ENCODE results near the gene FAS.

Gene FAS

GRCh38 chr10:88989824-88990383 is 694 bp upstream of the FAS start:
- TF ChIP-seq CTCF (conservative IDR thresholded peaks at IDR 0.05; ENCODE audit: low read depth, low read length), result no peak
- peak; percentile 92 for DNase-seq (ENCODE audit: low read depth)
- peak overlapping the region; percentile 81 for H3K4me3 ChIP-seq (ENCODE audit: low read depth, low read length)

- DNase-seq (ENCODE audit: low read depth), result peak; percentile 88
- TF ChIP-seq CTCF (conservative IDR thresholded peaks at IDR 0.05; ENCODE audit: low read depth, low read length), result peak; percentile 28
Observed at GRCh38 chr10:88991161-88991898, 732 bp downstream of the FAS start.

GRCh38 chr10:88991899-88992320 is 1.3 kb downstream of the FAS start:
- H3K4me3 ChIP-seq (ENCODE audit: low read depth, low read length), result peak overlapping the region; percentile 81
- no peak for DNase-seq (ENCODE audit: low read depth)
- no peak for TF ChIP-seq CTCF (conservative IDR thresholded peaks at IDR 0.05; ENCODE audit: low read depth, low read length)

More at GRCh38 chr10:88991161-88991898, 732 bp downstream of the FAS start:
- H3K4me3 ChIP-seq (ENCODE audit: low read depth, low read length), result peak overlapping the region; percentile 81

GRCh38 chr10:88992921-88993524 is 2.4 kb downstream of the FAS start:
- H3K4me3 ChIP-seq (ENCODE audit: low read depth, low read length), result peak overlapping the region; percentile 25
- TF ChIP-seq CTCF (conservative IDR thresholded peaks at IDR 0.05; ENCODE audit: low read depth, low read length), result no peak
- DNase-seq (ENCODE audit: low read depth), result peak; percentile 54

- H3K4me3 ChIP-seq (ENCODE audit: low read depth, low read length), result no peak overlapping the region
- DNase-seq (ENCODE audit: low read depth), result no peak
- no peak for TF ChIP-seq CTCF (conservative IDR thresholded peaks at IDR 0.05; ENCODE audit: low read depth, low read length)
Observed at GRCh38 chr10:88994019-88994418, 3.4 kb downstream of the FAS start.

GRCh38 chr10:88995156-88995876 is 4.7 kb downstream of the FAS start:
- no peak overlapping the region for H3K4me3 ChIP-seq (ENCODE audit: low read depth, low read length)
- DNase-seq (ENCODE audit: low read depth), result no peak

More at GRCh38 chr10:88995156-88995876, 4.7 kb downstream of the FAS start:
- TF ChIP-seq CTCF (conservative IDR thresholded peaks at IDR 0.05; ENCODE audit: low read depth, low read length), result no peak
